OCI-LY1 (cell line): ENCODE results near the gene TNFSF15.

ENCODE experiments used
- H2AFZ ChIP-seq: fragments of 200-600 bp; sonication (generic), shearing (Covaris generic); 2 replicates; pipeline ENCODE4 v1.6.0; 2014; ENCODE audit warnings: antibody characterized with exemption, mild to moderate bottlenecking, low read length
- H3F3A ChIP-seq: fragments of 200-600 bp; sonication (generic), shearing (Covaris generic); 2 replicates; pipeline ENCODE4 v1.6.0; 2014; ENCODE audit warnings: mild to moderate bottlenecking, antibody characterized with exemption, low read length, moderate library complexity; ENCODE audit not compliant: insufficient read depth
- H3K27ac ChIP-seq: fragments of 200-600 bp; sonication (generic); 2 replicates; pipeline ENCODE4 v1.5.1; 2014; ENCODE audit warnings: low read length, mixed run types, mild to moderate bottlenecking, low read depth; ENCODE audit not compliant: poor library complexity, severe bottlenecking
- H3K27me3 ChIP-seq: fragments of 200-600 bp; sonication (generic); 2 replicates; pipeline ENCODE4 v1.6.0; 2014; ENCODE audit warnings: antibody characterized with exemption, mild to moderate bottlenecking, low read length, moderate library complexity; ENCODE audit not compliant: insufficient read depth
- H3K36me3 ChIP-seq: fragments of 200-600 bp; sonication (generic); 2 replicates; pipeline ENCODE4 v1.6.1; 2014; ENCODE audit warnings: mild to moderate bottlenecking, antibody characterized with exemption, low read length, moderate library complexity, mixed read lengths; ENCODE audit not compliant: insufficient read depth
- H3K4me1 ChIP-seq: fragments of 200-600 bp; sonication (generic); 2 replicates; pipeline ENCODE4 v1.5.1; 2014; ENCODE audit warnings: mild to moderate bottlenecking, low read length, moderate library complexity; ENCODE audit not compliant: insufficient read depth, severe bottlenecking
- H3K4me2 ChIP-seq: fragments of 200-600 bp; sonication (generic), shearing (Covaris generic); 2 replicates; pipeline ENCODE4 v1.6.1; 2014; ENCODE audit warnings: low read length
- H3K4me3 ChIP-seq: fragments of 200-600 bp; sonication (generic); 2 replicates; pipeline ENCODE4 v1.5.1; 2014; ENCODE audit warnings: low read length, low read depth, mild to moderate bottlenecking, mixed read lengths; ENCODE audit not compliant: poor library complexity, severe bottlenecking
- H3K79me2 ChIP-seq: fragments of 200-600 bp; shearing (Covaris generic); 2 replicates; pipeline ENCODE4 v1.6.1; 2016; ENCODE audit warnings: mixed run types, low read length, mixed read lengths; ENCODE audit not compliant: insufficient read depth
- H3K9ac ChIP-seq: fragments of 200-600 bp; sonication (generic), shearing (Covaris generic); 2 replicates; pipeline ENCODE4 v1.6.1; 2014; ENCODE audit warnings: mild to moderate bottlenecking, low read length, mixed read lengths
- H3K9me2 ChIP-seq: fragments of 200-600 bp; sonication (generic), shearing (Covaris generic); 2 replicates; pipeline ENCODE4 v1.6.1; 2014; ENCODE audit warnings: low read depth, mild to moderate bottlenecking, low read length, mixed read lengths
- H3K9me3 ChIP-seq: fragments of 200-600 bp; shearing (Covaris generic); 2 replicates; pipeline ENCODE4 v1.6.1; 2014; ENCODE audit warnings: low read length, mixed read lengths
- H4K20me1 ChIP-seq: fragments of 200-600 bp; sonication (generic), shearing (Covaris generic); 2 replicates; pipeline ENCODE4 v1.6.0; 2016; ENCODE audit warnings: mild to moderate bottlenecking, low read length; ENCODE audit not compliant: insufficient read depth
- EZH2 ChIP-seq: fragments of 200-600 bp; sonication (generic), shearing (Covaris generic); IDR thresholded peaks from 2 replicates; pipeline ENCODE4 v1.8.0; 2017; ENCODE audit warnings: borderline replicate concordance, mixed run types, mild to moderate bottlenecking, antibody characterized with exemption, low read length, moderate library complexity, mixed read lengths
- TF ChIP-seq, protein P1 (sequence below): fragments of 200-600 bp; sonication (generic), shearing (Covaris generic); IDR thresholded peaks from 2 replicates; pipeline ENCODE4 v1.5.1; 2017; ENCODE audit warnings: mild to moderate bottlenecking, antibody characterized with exemption, low read length, moderate library complexity, mixed read lengths

TNFSF15 gene

DNA sequence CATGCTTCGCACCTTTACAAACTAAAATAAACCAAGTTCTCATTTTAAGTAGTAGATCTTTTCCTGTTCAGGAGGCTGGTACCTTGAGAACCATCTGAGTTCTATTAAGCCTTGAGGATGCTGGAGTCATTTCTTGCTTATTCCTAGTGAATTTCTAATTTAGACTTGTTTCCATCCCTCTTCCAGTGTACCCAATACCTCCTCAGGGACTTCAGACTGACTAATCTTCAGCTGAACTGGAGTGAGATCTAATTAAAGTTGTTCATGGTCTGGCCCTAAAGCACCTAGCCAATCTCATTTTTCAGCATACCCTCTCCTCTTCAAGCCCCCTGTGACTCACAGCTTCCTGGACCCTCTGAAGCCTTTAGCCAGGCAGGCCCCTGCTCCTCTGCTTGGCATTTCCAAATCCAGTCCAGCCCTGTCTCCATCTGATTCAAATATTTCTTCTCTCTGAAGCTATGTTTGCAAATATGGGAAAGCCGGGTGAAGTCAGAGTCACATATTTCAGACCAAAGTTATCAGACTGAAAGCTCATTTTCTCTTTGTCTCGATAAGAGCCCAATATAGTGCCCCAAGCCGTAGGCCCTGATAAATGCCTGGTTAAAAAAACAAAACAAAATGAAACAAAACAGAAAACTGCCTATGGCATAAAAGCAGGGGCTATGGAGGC, 19.4 kb upstream of the TNFSF15 start:
- H2AFZ ChIP-seq: no peak overlapping the region
- H4K20me1 ChIP-seq: no peaks in the 10 kb centered on the region
- no peaks in the 10 kb centered on the region for H3K9me3 ChIP-seq
- no peaks in the 10 kb centered on the region for H3K4me1 ChIP-seq
- TF ChIP-seq, protein P1, sequence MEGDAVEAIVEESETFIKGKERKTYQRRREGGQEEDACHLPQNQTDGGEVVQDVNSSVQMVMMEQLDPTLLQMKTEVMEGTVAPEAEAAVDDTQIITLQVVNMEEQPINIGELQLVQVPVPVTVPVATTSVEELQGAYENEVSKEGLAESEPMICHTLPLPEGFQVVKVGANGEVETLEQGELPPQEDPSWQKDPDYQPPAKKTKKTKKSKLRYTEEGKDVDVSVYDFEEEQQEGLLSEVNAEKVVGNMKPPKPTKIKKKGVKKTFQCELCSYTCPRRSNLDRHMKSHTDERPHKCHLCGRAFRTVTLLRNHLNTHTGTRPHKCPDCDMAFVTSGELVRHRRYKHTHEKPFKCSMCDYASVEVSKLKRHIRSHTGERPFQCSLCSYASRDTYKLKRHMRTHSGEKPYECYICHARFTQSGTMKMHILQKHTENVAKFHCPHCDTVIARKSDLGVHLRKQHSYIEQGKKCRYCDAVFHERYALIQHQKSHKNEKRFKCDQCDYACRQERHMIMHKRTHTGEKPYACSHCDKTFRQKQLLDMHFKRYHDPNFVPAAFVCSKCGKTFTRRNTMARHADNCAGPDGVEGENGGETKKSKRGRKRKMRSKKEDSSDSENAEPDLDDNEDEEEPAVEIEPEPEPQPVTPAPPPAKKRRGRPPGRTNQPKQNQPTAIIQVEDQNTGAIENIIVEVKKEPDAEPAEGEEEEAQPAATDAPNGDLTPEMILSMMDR: no peak
- TF ChIP-seq EZH2: no peak
- H3K27ac ChIP-seq: no peak overlapping the region
- H3K27me3 ChIP-seq: no peaks in the 10 kb centered on the region
- H3K4me3 ChIP-seq: no peak overlapping the region
- H3K36me3 ChIP-seq: no peaks in the 10 kb centered on the region
- no peaks in the 10 kb centered on the region for H3K79me2 ChIP-seq
- H3K9me2 ChIP-seq: no peaks in the 10 kb centered on the region
- H3K9ac ChIP-seq: no peak overlapping the region
- H3F3A ChIP-seq: no peaks in the 10 kb centered on the region
- H3K4me2 ChIP-seq: no peak overlapping the region

DNA sequence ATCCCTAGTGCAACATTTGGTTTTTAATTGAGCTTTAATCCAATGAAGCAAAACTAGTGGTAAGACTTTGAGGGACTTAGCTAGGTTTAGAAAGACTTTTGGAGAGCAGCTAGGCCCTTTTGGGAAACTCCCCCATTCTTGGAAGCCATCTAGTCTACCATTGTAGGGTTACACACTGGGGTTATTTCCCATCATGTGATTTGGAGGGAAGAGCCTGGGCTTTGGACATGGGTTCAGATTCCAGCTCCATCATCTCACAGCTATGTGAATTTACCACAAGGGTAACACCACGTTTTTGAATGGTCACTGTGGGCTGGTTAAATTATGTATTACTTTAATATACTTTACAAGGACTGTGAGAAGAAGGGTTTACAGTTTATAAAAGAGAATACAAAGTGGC, 18.3 kb upstream of the TNFSF15 start:
- H3K9ac ChIP-seq: no peak overlapping the region
- H3K4me1 ChIP-seq: no peaks in the 10 kb centered on the region
- H3K4me2 ChIP-seq: no peak overlapping the region
- H2AFZ ChIP-seq: no peak overlapping the region
- no peaks in the 10 kb centered on the region for H3K79me2 ChIP-seq
- no peak overlapping the region for H3K27ac ChIP-seq
- TF ChIP-seq, protein P1: no peak
- no peak for TF ChIP-seq EZH2
- H3K27me3 ChIP-seq: no peaks in the 10 kb centered on the region
- H4K20me1 ChIP-seq: no peaks in the 10 kb centered on the region
- no peaks in the 10 kb centered on the region for H3K9me2 ChIP-seq
- H3K36me3 ChIP-seq: no peaks in the 10 kb centered on the region
- H3F3A ChIP-seq: no peaks in the 10 kb centered on the region
- H3K9me3 ChIP-seq: no peaks in the 10 kb centered on the region
- H3K4me3 ChIP-seq: no peak overlapping the region

DNA sequence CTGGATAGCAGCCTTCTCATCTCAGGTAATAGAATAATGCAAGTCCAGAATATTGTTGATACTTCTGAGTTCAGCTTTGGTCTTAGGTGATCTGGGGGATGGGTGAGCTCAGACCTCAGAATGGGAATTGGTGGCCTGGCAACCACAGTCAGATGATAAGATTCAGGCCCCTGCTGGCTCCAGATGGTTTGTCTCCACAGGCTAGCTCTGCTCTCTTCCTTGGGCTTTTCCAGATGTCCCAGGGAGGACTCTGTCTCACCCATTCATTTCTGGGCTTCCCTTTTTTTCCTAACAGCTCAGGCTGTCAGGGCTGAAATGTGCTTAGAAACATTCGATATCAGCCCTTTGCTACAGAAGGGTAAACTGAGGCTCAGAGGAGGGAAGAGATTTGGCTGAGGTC, 17.6 kb upstream of the TNFSF15 start:
- Histone ChIP-seq H3K79me2 (no peaks in the 10 kb centered on the region), H3K4me2 (no peak overlapping the region)

More for the DNA sequence above, 17.6 kb upstream of the TNFSF15 start:
- Histone ChIP-seq H3K4me3 (no peak overlapping the region), H3F3A (no peaks in the 10 kb centered on the region), H3K27ac (no peak overlapping the region), H3K9me3 (no peaks in the 10 kb centered on the region), H3K9me2 (no peaks in the 10 kb centered on the region), H3K27me3 (no peaks in the 10 kb centered on the region), H2AFZ (no peak overlapping the region), H3K4me1 (no peaks in the 10 kb centered on the region), H3K9ac (no peak overlapping the region), H4K20me1 (no peaks in the 10 kb centered on the region), H3K36me3 (no peaks in the 10 kb centered on the region)
- TF ChIP-seq EZH2: no peak
- TF ChIP-seq, protein P1: no peak
